ENCODE data around the gene ASAP3.
"Not testable (repeated sequence)": the region's sequence is repeated elsewhere in the genome, so short reads cannot be mapped to it uniquely, and the experiment has no call there.

Gene ASAP3

GRCh38 chr1:23509896-23510295 is 25.9 kb upstream of the ASAP3 start:
- Histone ChIP-seq H3K27me3 (ENCODE audit: low read length) (no peaks in the 10 kb centered on the region), H3K27ac (ENCODE audit: low read depth, low read length) (no peak overlapping the region), H4K20me1 (ENCODE audit: low read depth, low read length) (no peaks in the 10 kb centered on the region), H3K4me3 (ENCODE audit: insufficient read depth, low read length, poor library complexity, severe bottlenecking) (no peak overlapping the region), H3K4me2 (ENCODE audit: low read depth, low read length, poor library complexity, severe bottlenecking) (no peak overlapping the region), H3K9me2 (replicated peaks; ENCODE audit: insufficient read depth, low read length) (no peaks in the 10 kb centered on the region), H3K79me2 (ENCODE audit: insufficient read depth, low read length) (no peaks in the 10 kb centered on the region), H3F3A (ENCODE audit: insufficient read depth) (peaks cover 22% of the 10 kb centered on the region), H3K9me3 (ENCODE audit: insufficient read depth, low read length) (no peaks in the 10 kb centered on the region), H2AFZ (ENCODE audit: low read depth, low read length, severe bottlenecking) (no peak overlapping the region), H3K9ac (ENCODE audit: low read length) (no peak overlapping the region), H3K36me3 (ENCODE audit: low read length) (peaks cover 11% of the 10 kb centered on the region; the same call in 1 of the 2 replicates)
- TF ChIP-seq EZH2phosphoT487 (conservative IDR thresholded peaks at IDR 0.05; ENCODE audit: low read length) (no peak), CTCF (IDR thresholded peaks at IDR 0.05; ENCODE audit: insufficient read depth, low read length, poor library complexity, severe bottlenecking) (no peak)

GRCh38 chr1:23506376-23507107 is 22.6 kb upstream of the ASAP3 start:
- Histone ChIP-seq H4K20me1 (ENCODE audit: low read depth, low read length) (no peaks in the 10 kb centered on the region), H3K27me3 (ENCODE audit: low read length) (no peaks in the 10 kb centered on the region), H3K36me3 (ENCODE audit: low read length) (peaks cover 2% of the 10 kb centered on the region; the same call in 1 of the 2 replicates), H3K9ac (ENCODE audit: low read length) (no peak overlapping the region), H3K27ac (ENCODE audit: low read depth, low read length) (no peak overlapping the region), H3K9me2 (replicated peaks; ENCODE audit: insufficient read depth, low read length) (no peaks in the 10 kb centered on the region), H3K4me2 (ENCODE audit: low read depth, low read length, poor library complexity, severe bottlenecking) (no peak overlapping the region), H2AFZ (ENCODE audit: low read depth, low read length, severe bottlenecking) (no peak overlapping the region), H3K9me3 (ENCODE audit: insufficient read depth, low read length) (no peaks in the 10 kb centered on the region), H3K79me2 (ENCODE audit: insufficient read depth, low read length) (no peaks in the 10 kb centered on the region), H3K4me3 (ENCODE audit: insufficient read depth, low read length, poor library complexity, severe bottlenecking) (no peak overlapping the region), H3F3A (ENCODE audit: insufficient read depth) (peaks cover 27% of the 10 kb centered on the region; the same call in 1 of the 2 replicates)
- TF ChIP-seq EZH2phosphoT487 (conservative IDR thresholded peaks at IDR 0.05; ENCODE audit: low read length): no peak
- no peak for TF ChIP-seq CTCF (IDR thresholded peaks at IDR 0.05; ENCODE audit: insufficient read depth, low read length, poor library complexity, severe bottlenecking)

GRCh38 chr1:23505851-23506250 is 21.9 kb upstream of the ASAP3 start:
- no peak overlapping the region for H3K4me2 ChIP-seq (ENCODE audit: low read depth, low read length, poor library complexity, severe bottlenecking)

GRCh38 chr1:23504156-23504555 is 20.2 kb upstream of the ASAP3 start:
- H3K9me2 ChIP-seq (replicated peaks; ENCODE audit: insufficient read depth, low read length); H3K4me2 ChIP-seq (ENCODE audit: low read depth, low read length, poor library complexity, severe bottlenecking); H3K9ac ChIP-seq (ENCODE audit: low read length); H3K36me3 ChIP-seq (ENCODE audit: low read length); H4K20me1 ChIP-seq (ENCODE audit: low read depth, low read length); H3K4me3 ChIP-seq (ENCODE audit: insufficient read depth, low read length, poor library complexity, severe bottlenecking); H3K27me3 ChIP-seq (ENCODE audit: low read length); H3K27ac ChIP-seq (ENCODE audit: low read depth, low read length); H2AFZ ChIP-seq (ENCODE audit: low read depth, low read length, severe bottlenecking); H3K79me2 ChIP-seq (ENCODE audit: insufficient read depth, low read length); H3K9me3 ChIP-seq (ENCODE audit: insufficient read depth, low read length): not testable (repeated sequence)
- peaks cover 27% of the 10 kb centered on the region; the same call in 1 of the 2 replicates for H3F3A ChIP-seq (ENCODE audit: insufficient read depth)

More at GRCh38 chr1:23505851-23506250, 21.9 kb upstream of the ASAP3 start:
- Histone ChIP-seq H3K27me3 (ENCODE audit: low read length) (no peaks in the 10 kb centered on the region), H3K9me3 (ENCODE audit: insufficient read depth, low read length) (no peaks in the 10 kb centered on the region), H3K27ac (ENCODE audit: low read depth, low read length) (no peak overlapping the region), H3K36me3 (ENCODE audit: low read length) (no peaks in the 10 kb centered on the region), H3K9ac (ENCODE audit: low read length) (no peak overlapping the region), H4K20me1 (ENCODE audit: low read depth, low read length) (no peaks in the 10 kb centered on the region), H3F3A (ENCODE audit: insufficient read depth) (peaks cover 27% of the 10 kb centered on the region; the same call in 1 of the 2 replicates), H3K9me2 (replicated peaks; ENCODE audit: insufficient read depth, low read length) (no peaks in the 10 kb centered on the region), H2AFZ (ENCODE audit: low read depth, low read length, severe bottlenecking) (no peak overlapping the region), H3K79me2 (ENCODE audit: insufficient read depth, low read length) (no peaks in the 10 kb centered on the region), H3K4me3 (ENCODE audit: insufficient read depth, low read length, poor library complexity, severe bottlenecking) (no peak overlapping the region)
- TF ChIP-seq CTCF (IDR thresholded peaks at IDR 0.05; ENCODE audit: insufficient read depth, low read length, poor library complexity, severe bottlenecking): no peak
- no peak for TF ChIP-seq EZH2phosphoT487 (conservative IDR thresholded peaks at IDR 0.05; ENCODE audit: low read length)

Measured in SU-DHL-6 (cell line).